Fibroblast of the aortic adventitia (primary cell): ENCODE results near the gene LCP2. TPM values are rescaled to one million over a fixed set of nuclear protein-coding genes. Genes with fewer than 3 reads are reported as not detected.

Experiments
- DNase-seq: peaks from one replicate; pipeline ENCODE4 v3.0.0-alpha.2; 2010; ENCODE audit warnings: low read depth
- H3K4me3 ChIP-seq: 2 replicates; pipeline ENCODE4 v1.5.1; 2011; ENCODE audit warnings: low read depth, mild to moderate bottlenecking, control low read depth, low read length, moderate library complexity
- CTCF ChIP-seq: IDR thresholded peaks from 2 replicates; pipeline ENCODE4 v1.5.1; 2011; ENCODE audit warnings: mild to moderate bottlenecking, low read length, control low read depth, inconsistent platforms; ENCODE audit not compliant: insufficient read depth
- total RNA-seq: library from RNA; depleted of rRNA; stranded (reverse); fragments of >200 nt; gene quantifications from 2 replicates; pipeline ENCODE4 v1.2.3, GENCODE V29; 2012; ENCODE audit warnings: low replicate concordance

Gene LCP2
- total RNA-seq, 1 donor = not detected

- no peak for DNase-seq
- no peak for TF ChIP-seq CTCF
- H3K4me3 ChIP-seq = no peak overlapping the region
Measured at GRCh38 chr5:170293273-170293672, 4.3 kb downstream of the LCP2 start.

GRCh38 chr5:170292179-170293104 is 5.1 kb downstream of the LCP2 start:
- DNase-seq = no peak
- H3K4me3 ChIP-seq = no peak overlapping the region
- no peak for TF ChIP-seq CTCF

- H3K4me3 ChIP-seq = no peak overlapping the region
- no peak for DNase-seq
- TF ChIP-seq CTCF = no peak
Measured at GRCh38 chr5:170290498-170290897, 7.1 kb downstream of the LCP2 start.

GRCh38 chr5:170289764-170290163 is 7.8 kb downstream of the LCP2 start:
- no peak for TF ChIP-seq CTCF
- no peak overlapping the region for H3K4me3 ChIP-seq
- no peak for DNase-seq

GRCh38 chr5:170289121-170289520 is 8.5 kb downstream of the LCP2 start:
- no peak overlapping the region for H3K4me3 ChIP-seq
- DNase-seq = no peak
- TF ChIP-seq CTCF = no peak

- no peak for TF ChIP-seq CTCF
- no peak for DNase-seq
- no peak overlapping the region for H3K4me3 ChIP-seq
Measured at GRCh38 chr5:170288551-170288950, 9.0 kb downstream of the LCP2 start.
